KG1 (cell line): ENCODE results near the gene TUB.

Experiments
- DNase-seq: peaks from one replicate; lab custom pipeline; 2025; lab: John Stamatoyannopoulos, UW

TUB gene, protein sequence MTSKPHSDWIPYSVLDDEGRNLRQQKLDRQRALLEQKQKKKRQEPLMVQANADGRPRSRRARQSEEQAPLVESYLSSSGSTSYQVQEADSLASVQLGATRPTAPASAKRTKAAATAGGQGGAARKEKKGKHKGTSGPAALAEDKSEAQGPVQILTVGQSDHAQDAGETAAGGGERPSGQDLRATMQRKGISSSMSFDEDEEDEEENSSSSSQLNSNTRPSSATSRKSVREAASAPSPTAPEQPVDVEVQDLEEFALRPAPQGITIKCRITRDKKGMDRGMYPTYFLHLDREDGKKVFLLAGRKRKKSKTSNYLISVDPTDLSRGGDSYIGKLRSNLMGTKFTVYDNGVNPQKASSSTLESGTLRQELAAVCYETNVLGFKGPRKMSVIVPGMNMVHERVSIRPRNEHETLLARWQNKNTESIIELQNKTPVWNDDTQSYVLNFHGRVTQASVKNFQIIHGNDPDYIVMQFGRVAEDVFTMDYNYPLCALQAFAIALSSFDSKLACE

DNA sequence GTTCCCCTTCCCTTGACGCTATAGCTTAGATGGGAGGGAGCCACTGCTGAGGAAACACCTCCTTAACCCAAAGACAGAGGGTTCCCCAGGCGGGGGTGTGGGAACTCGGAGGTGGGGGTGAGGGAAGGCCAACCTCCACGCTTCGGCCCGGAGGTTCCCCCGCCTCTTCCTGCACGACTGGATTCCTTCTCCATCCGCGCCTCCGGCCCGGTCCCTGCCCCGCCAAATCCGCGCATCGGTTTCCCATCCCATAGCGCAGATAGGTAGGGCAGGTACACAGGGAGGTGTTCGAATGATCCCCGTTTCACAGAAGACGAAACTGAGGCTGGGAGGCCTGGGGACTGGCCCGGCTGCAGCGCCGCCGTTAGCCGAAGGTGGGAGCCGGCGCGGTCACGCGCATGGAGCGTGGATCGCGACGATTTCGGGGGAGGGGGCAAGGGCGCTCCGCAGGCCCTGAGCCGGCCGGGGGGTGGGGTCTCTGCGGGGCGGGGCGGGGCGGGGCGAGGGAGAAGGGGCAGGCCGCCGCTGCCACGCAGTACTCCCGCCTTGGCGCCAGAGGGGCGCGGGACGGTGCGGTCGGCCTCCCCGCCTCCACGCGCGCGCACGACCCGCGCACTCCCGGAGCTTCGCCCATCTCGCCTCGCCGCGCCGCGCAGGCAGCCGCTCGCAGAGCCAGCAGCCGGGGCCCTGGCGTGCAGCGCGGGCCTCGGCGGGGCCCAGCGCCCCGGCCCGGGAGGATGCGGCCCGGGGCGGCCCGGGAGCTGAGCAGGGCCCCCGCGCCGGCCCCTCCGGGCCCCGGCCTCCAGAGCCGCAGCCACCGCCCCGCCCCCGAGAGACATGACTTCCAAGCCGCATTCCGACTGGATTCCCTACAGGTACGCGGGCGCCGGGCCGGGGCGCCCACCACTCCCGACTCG lies at the start of gene TUB:
Gene TUB (plus strand): TSS at position 538 of the 917 bp plus-strand sequence. CDS start 300 bp downstream, at position 838.
- DNase-seq: no peak

DNA sequence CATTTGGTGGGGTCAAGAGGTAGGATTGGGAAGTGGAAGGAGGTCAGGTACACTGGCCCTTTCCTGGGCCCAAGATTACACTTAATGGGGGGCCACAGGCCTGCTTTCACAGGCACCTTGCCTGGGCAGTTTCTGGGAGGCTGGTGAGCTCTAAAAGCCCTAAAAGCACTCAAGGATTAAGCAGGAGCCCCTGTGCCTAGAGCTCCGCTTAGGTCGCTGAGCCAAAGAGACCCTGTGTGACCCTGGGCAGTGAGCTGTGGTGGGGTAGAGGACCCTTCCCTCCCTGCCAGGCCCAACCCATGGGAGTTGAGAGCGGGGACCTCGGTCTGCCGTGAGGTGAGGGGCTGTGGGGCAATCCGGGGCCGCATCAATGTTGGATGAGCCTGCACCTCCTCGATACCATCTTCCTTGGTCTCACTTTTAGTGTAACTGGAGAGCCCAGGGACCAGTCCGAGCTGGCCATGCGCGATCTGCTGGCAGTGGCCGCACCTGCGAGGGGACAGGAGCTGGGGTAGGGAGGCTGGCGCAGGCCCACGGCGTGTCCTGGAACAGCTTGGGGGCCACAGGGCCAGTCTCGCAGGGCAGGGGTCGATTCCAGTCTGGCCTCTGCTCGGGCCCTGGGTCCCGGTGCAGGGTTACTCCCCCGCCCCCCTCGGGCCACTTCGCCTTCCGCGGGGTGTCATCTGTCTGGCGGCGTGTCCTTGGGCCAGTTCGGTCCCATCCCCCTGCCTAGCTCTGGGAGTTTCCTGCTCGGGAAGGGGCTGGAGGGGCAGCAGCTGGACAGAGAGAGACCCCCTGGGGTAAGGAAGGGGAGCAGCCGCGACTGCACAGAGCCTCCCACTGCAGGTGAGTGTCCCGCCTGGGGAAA lies 49.5 kb upstream of the TUB start:
- no peak for DNase-seq

DNA sequence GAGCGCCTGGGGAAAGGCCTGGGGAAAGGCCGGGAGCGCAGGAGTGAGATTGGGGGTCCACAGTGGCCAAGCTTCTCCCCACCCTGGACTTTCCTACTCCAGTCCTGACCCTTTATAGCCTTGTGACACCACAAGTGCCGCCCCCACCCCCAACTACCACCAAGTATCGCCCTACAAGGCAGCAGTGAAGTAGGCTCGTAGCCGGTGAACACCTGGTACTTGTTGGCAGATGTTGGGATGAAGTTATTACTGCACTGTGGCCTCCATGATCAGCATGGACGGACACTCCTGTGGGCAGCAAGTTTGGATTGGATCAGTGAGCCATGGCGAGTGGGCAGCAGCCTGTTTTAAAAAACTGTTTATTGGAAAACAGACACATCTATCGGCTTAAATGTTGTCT lies 48.9 kb upstream of the TUB start:
- no peak for DNase-seq

DNA sequence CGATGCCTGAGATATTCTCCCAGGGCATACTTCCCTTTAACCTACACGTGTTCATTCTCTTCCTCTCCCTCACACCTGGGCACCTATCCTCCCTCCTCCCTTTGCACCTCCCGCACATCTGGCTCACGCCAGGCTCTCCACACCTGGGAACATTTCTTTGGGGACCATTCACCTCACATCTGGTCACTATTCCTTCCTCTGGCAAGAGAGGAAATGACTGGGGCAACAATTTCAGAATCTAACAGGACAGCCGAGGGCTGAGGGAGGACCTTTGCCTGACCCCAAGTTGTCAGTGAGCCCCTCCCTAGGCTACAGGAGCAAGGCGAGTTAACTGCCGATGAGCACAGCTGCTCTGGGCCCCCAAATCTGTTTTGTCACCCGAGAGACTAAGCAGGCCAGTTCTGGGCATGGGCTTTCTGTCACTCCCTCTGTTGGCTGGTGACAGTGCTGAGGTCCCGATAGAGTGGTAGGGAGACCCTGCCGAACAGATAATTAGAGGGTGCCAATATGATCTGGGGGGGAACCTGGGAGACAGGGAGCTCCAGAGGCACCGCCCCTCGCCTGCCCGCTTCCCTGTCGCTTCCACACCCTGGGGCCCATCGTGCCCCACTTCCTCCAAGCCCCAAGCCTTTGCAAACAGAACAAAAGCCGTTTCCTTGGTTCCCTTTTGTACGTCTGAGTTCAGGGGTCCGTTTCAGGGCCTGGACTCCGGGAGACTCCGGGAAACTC lies 48.3 kb upstream of the TUB start:
- DNase-seq: no peak

DNA sequence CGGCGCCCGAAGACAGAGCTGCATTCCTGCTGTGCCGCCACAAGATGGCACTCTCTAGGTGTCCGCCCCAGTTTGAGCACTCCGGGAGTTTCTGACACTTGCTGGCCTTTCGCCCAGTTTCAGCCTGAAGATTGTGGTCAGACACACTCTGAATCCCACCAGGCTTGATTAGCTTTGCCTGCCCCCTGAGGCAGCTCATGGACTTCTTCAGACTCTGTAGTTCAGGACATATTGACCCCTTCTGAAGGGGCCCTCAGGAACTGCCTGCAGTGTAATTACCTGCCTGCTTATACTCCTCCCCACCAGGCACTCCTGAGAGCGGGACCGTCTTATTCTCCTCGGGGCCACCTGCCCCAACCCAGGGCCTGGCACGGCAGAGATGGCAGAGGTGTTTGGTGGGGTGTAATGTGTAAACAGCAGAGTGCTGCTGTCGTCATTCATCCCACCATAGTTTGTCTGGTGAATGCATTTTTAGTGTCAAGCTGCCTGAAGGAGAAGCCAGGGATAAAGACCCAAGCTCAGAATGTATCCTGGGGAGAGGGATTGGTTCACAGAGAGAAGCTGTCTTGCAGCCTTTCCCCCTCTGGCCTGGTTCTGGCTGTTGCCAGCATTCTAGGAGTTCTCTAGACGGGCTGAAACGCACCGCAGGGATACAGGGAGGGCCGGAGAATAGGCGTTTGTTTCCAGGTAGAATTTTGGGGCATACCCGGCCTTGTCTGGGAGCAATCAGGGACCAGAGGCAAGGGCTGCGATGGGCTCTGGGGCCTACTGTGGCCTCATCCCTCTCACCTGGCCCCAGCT lies 47.5 kb upstream of the TUB start:
- DNase-seq: no peak

- no peak for DNase-seq
These were observed 46.9 kb upstream of the TUB start for GRCh38 chr11:8034106-8034585.

DNA sequence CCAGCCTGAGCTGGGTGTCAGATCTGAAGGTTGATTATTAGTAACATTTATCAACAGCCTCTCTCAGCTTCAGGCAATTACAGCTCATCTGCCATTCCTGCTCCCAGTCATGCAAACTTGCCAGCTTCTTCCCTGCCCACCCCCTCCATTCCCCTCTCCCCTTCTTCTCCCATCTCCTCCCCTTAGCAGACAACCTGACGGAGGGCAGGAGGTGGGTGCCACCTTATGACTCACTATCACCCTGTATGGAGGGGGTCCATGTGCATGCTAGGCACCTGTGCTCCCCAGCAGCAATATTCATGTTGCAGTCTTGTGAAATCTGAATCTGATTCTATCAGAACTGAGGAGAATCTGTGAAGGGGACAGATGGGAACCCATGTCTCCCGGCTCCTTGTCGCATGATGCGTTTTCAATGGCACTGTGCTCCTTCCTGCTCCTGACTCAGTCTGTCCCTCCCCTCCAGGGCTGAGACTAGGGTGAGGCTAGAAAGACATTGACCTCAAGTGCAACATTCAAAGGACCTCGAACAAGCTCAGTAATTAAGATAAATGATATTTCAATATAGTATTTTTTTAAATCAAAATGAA lies 46.3 kb upstream of the TUB start:
- DNase-seq: no peak

GRCh38 chr11:8035200-8035855 lies 45.7 kb upstream of the TUB start:
- DNase-seq: no peak

- no peak for DNase-seq
These were observed 44.8 kb upstream of the TUB start for GRCh38 chr11:8036002-8036802.

DNA sequence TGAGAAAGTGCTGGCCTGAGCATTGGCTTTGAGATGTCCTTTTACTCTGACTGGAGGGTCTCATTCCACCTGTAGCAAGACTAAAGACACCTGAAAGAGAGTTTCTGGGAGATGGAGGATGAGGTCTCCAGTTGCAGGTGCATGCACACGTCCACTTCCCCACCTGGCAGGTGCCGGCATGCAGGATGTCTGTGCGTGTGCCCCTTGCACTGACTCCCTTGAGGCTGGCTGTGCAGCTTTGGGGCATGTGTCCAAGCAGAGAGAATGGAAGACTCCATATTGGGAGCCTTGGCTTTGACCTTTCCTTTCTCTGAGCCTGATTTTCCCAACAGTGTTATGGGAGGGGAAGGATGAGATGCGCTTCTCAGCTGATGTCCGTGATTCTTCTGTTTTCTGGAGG lies 44.0 kb upstream of the TUB start:
- no peak for DNase-seq

- DNase-seq: no peak
These were observed 42.6 kb upstream of the TUB start for GRCh38 chr11:8038393-8038792.

DNA sequence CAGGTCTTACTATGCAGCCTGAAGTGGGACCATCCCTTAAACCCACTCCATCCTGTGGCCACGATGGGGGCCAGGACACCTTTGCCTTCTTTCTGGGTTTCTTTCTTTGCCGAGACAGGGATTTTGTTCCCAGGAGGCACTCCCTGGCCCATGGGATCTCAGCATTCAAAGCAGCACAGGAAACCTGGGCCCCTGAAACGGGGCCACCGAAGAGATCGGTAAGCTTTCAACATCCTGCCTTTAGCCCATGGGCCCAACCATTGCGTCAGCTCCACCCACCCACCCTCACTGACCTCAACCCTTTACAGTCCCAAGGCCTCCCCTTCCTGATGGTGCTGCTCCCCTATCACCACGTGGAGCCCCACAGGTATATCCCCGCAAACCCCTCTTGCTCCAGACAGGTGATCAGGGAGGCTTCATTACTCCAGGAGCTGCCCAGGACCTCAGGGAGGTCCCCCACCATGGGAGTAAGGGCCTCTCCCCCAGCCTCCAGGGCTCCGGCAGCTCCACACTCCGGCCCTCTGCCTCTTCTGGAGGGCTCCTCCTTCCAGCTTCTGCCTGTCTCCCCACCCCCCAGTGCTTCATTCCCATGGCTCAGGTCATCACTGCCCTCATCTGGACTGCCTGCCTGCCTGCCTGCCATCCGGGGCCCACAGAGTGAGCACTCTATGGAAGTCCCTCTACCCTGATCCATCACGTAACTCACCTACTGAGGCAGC lies 42.0 kb upstream of the TUB start:
- DNase-seq: no peak

DNA sequence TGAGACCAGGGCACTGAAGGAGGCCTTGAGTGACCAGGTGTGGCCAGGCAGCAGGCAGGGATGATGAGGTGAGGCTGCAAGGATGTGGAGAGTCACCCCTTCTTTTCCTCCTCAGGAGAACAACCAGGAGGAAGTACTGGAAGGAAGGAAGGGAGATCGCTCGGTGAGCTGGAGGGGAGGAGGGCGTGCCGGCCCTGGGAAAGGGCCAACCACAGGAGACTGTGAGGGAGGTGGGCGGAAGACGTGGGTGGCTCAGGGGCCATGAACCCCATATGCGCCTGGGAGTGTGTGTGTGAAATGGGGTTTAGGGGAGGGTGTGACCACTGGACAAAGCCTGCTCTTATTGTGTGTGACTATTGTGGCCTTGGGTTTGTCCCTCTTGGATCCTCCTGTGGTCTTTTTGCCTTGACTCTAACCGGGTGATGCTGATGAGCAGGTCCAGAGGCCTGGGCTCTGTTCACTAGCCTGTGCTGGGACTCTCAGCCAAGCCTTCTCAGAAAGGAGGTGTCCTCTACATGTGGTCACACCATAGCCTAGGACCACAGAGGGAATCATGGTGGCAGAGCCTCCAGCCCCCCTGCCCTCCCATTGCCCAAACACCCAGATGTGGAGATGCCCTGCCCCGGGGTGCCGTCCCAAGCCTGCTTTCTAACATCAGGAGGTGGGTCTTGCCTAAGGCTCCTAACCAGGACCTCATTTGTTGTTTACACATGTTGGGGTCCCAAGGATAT lies 41.3 kb upstream of the TUB start:
- DNase-seq: no peak

DNA sequence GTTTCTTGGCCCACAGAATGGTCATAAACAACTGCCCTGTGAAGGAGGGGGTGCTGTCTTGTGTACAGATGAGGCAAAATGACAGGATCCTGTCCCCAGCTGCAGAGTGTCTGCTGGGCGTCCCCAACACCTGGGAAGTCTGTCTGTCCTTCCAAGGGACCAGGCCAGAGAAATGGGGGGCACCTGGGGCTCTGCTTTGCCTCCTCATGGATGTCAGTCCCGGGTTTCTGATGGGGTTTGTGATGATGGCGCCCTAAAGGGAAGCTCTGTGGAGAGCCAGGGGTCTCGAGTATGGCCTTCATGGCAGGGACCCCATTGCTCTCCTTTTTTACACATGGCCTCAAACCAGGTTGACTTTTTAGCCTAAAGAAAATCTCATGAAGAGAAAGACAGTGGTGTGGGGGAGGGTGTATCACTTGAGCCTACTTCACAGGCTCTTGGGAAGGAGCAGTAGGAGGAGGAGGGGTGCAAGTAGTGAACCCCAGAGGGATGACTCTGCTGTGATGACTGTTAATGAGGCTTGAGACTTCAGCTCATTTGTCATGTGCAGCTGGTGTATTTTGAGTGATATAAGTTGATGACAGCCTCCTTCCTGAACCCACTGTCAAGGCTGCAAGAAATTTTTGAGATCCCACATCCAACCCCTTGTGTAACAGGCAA lies 40.6 kb upstream of the TUB start:
- DNase-seq: no peak

GRCh38 chr11:8040921-8041285 lies 40.1 kb upstream of the TUB start:
- no peak for DNase-seq

DNA sequence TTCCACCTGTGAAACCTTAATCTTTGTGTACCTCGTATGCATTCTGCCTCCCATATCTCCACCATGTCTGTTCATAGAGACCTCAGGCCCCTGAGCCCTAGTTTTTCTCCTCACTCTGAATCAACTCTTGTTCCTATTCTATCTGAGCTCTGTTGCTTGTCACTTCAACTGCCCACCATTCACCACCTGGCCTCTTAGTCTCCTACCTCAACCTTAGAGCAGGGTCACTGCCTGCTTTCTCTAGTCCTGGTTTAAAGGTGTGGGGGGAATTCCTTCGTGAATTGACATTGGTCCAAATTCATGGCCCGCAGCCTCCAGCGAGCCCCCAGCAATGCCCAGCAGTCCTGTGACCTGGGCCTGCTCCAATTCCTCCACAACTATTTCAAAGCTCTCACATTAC lies 39.4 kb upstream of the TUB start:
- no peak for DNase-seq

GRCh38 chr11:8043756-8044155 lies 37.3 kb upstream of the TUB start:
- DNase-seq: no peak
